Measurements from ENCODE around the gene MCHR1.

DNA sequence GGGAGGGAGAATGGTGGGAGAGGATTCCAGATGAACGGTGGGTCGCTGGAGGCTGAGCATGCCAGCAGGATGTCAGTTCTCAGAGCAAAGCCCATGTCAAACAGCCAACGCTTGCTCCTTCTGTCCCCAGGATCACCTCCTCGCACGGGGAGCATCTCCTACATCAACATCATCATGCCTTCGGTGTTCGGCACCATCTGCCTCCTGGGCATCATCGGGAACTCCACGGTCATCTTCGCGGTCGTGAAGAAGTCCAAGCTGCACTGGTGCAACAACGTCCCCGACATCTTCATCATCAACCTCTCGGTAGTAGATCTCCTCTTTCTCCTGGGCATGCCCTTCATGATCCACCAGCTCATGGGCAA, 1.5 kb downstream of the MCHR1 start:
- TF ChIP-seq CTCF (conservative IDR thresholded peaks at IDR 0.05): no peak
- TF ChIP-seq ZFX (IDR thresholded peaks at IDR 0.05): no peak
